ENCODE data around the gene RMDN2.

RMDN2 gene

DNA sequence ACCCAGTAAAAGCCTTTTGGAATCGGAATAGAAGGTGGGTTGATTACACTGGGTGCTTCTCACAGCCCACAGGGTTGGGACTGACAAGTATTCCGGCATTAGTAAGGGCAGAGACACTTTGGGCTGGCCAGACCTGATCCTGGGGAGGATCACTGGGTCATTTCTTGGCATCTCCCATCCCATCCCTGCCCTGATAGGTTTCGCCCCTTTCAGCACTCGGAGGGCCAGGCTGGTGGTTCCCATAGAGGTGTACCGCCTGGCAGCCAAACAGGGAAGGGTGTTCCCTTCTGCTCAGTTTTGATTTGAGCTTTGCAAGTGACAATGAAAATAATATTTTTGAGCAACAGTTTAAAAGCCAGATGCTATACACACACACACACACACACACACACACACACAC, 113.6 kb downstream of the RMDN2 start:
- DNase-seq (ENCODE audit: low spot score) = no peak
- TF ChIP-seq, protein P1, sequence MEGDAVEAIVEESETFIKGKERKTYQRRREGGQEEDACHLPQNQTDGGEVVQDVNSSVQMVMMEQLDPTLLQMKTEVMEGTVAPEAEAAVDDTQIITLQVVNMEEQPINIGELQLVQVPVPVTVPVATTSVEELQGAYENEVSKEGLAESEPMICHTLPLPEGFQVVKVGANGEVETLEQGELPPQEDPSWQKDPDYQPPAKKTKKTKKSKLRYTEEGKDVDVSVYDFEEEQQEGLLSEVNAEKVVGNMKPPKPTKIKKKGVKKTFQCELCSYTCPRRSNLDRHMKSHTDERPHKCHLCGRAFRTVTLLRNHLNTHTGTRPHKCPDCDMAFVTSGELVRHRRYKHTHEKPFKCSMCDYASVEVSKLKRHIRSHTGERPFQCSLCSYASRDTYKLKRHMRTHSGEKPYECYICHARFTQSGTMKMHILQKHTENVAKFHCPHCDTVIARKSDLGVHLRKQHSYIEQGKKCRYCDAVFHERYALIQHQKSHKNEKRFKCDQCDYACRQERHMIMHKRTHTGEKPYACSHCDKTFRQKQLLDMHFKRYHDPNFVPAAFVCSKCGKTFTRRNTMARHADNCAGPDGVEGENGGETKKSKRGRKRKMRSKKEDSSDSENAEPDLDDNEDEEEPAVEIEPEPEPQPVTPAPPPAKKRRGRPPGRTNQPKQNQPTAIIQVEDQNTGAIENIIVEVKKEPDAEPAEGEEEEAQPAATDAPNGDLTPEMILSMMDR (IDR thresholded peaks at IDR 0.05; ENCODE audit: extremely low read depth, insufficient read depth, missing control alignments) = no peak
- in situ Hi-C loops (cut with MboI; ENCODE audit: low pct_unique_long_range_greater_than_20kb, low sequenced_read_pairs, unreplicated experiment) = no loop called here

DNA sequence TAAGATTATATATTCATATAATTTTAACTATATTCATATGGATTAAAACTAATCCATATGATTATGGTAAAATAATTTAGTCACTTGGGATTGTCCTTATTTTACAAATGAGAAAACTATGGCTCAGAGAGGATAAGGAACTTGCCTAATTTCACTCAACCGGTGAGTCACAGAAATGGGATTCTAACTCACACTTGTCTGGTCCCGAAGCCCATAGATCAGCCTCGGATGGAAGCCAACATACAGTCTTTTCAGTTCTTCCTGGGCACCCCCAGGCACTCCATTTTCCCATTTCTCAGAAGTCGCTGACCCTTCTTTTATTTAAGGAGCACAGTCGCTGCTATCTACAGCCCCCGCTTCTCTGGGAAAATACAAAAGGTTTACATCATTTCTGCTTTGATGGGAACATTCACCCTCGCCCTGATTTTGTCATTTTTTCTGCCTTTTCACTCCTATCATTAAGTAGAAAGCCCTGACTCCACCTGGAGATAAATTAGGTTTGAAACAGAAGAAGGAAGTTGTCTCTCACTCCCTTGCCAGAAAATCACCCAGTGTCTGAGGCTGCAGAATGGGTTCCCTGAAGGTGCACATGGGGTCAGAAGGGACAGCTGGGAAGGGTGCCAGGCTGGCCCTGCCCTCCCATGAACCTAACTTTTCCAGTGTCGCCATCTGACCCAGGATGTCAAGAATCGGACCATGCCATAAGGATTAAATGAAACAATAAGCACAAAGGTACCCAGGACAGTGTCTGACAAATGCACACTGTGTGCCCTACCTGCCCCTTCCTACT, 114.2 kb downstream of the RMDN2 start:
- DNase-seq (ENCODE audit: low spot score) = no peak
- TF ChIP-seq, protein P1 (IDR thresholded peaks at IDR 0.05; ENCODE audit: extremely low read depth, insufficient read depth, missing control alignments) = no peak
- in situ Hi-C loops (cut with MboI; ENCODE audit: low pct_unique_long_range_greater_than_20kb, low sequenced_read_pairs, unreplicated experiment) = no loop called here

DNA sequence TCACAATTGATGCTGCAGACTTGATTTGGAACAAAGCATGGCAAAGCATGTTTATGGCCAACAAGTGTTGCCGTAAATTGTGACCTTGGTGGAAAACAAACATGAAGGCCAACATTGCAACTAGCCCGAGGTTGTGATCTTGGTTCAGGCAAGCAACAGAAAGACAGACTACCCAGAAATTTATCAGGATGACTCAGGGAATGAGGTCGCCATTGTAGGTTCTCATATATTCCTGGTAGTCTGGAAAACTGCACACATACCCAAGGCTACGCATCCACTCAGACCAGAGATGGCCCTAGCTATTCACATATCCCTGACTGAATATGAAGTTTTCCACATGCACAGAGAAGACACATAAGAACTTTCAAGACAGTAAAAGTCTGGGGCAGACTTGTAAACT, 120.7 kb downstream of the RMDN2 start:
- TF ChIP-seq, protein P1 (IDR thresholded peaks at IDR 0.05; ENCODE audit: extremely low read depth, insufficient read depth, missing control alignments) = no peak
- in situ Hi-C loops (cut with MboI; ENCODE audit: low pct_unique_long_range_greater_than_20kb, low sequenced_read_pairs, unreplicated experiment) = no loop called here

DNA sequence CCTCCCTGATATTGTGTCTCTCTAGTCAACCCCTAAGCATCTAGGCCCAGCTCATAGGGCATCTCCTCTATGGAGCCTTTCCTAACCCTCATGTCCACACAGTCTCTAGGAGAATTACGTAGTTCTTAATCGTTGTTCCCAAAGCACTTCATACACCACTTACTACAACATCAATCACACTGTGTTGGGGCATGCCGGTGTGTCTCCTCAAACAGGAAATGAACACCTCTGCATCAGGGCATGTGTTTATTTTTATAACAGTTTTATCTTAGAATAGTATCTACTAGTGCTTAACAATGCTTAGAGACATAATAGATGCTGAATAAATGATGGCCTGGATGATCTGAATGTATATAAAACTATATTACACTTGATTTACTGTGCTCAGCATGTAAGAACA, 131.1 kb downstream of the RMDN2 start:
- no peak for DNase-seq (ENCODE audit: low spot score)
- in situ Hi-C loops (cut with MboI; ENCODE audit: low pct_unique_long_range_greater_than_20kb, low sequenced_read_pairs, unreplicated experiment) = no loop called here
- TF ChIP-seq, protein P1 (IDR thresholded peaks at IDR 0.05; ENCODE audit: extremely low read depth, insufficient read depth, missing control alignments) = no peak

More for the DNA sequence above, 120.7 kb downstream of the RMDN2 start:
- DNase-seq (ENCODE audit: low spot score) = no peak

DNA sequence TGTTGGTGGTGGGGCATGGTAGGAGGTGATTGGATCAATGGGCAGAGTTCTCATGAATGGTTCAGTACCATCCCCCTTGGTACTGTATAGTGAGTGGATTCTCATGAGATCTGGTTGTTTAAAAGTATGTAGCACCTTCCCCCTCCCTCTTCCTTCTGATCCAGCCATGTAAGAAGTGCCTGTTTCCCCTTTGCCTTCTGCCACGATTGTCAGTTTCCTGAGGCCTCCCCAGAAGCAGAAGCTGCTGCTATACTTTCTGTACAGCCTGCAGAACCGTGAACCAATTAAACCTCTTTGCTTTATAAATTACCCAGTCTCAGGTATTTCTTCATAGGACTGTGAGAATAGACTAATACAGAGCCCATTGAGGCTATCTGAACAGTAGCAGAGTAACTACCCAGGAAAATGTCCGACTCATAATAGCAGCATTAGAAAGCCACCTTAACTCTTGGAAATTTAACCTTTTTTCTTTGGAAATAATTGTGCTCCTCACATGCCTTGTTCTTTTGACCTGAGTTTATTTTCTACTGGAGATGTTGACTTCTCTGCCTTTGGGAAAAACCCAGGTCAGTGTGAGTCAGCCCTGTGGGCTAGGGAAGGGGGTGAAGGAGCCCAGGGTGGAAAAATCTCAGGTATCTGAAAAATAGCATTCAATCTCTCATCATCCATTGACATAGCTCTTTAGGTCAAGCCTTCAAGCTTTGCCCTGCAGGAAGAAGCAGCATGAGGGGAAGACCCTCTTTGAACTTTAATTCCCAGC, 132.7 kb downstream of the RMDN2 start:
- DNase-seq (ENCODE audit: low spot score) = no peak
- in situ Hi-C loops (cut with MboI; ENCODE audit: low pct_unique_long_range_greater_than_20kb, low sequenced_read_pairs, unreplicated experiment) = no loop called here
- TF ChIP-seq, protein P1 (IDR thresholded peaks at IDR 0.05; ENCODE audit: extremely low read depth, insufficient read depth, missing control alignments) = no peak

DNA sequence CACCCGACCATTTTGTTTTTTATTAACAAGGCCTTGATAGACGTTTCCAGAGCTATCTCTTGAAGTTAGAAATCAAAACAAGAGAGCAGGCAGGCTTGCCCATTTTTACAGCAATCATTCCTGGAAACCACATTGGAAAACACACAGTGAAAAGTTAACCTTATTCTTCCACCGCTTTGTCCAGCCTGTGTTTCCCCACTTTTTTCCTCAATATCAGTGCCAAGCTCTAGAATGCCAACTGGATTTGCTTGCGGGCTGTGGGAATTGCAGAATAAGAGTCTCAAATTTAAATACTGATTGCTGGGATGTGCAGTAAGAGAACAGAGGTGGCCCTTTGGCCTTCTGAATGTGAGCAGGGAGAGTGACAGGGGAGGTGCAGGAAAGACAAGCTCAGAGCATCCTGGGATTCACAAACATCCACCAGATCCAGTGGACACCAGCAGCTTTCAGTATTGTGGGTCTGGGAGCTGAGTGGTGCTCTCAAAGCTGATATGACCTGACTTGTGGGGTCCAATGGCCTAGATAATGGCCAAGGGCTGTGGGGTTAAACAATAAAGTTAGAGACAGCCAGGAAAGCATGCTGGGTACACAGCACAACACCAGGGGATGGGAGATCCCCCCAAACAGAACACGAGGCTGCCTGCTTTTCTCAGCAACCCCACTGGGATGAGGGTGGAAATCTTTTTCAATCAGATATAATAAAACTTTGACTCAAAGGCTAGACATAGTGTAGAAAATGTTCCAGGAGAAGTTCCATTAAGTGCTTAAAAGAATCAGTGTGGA, 135.3 kb downstream of the RMDN2 start:
- in situ Hi-C loops (cut with MboI; ENCODE audit: low pct_unique_long_range_greater_than_20kb, low sequenced_read_pairs, unreplicated experiment) = no loop called here
- DNase-seq (ENCODE audit: low spot score) = no peak
- TF ChIP-seq, protein P1 (IDR thresholded peaks at IDR 0.05; ENCODE audit: extremely low read depth, insufficient read depth, missing control alignments) = no peak
